RPMI8226 (cell line): ENCODE data around the gene FBXL17.

Experiments used
- DNase-seq: peaks from one replicate; pipeline ENCODE4 v3.0.0-alpha.2; 2015

Gene FBXL17

DNA sequence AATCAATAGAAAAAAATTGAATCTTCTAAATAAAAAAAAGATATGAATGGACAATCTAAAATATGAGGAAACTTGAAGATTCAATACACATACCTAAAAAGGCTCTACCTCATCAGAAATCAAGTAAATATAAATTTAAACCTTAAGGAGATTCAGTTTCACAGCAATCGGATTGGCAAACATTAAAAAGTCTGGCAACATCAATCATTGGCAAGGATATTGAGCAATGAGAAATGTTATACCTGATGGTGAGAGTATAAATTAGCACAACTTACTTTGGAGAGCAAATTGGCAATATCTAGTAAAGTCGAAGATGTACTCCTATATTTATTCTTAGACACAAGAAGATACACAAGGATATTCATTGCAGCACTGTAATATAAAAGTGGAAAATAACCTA lies 436.8 kb downstream of the FBXL17 start:
- no peak for DNase-seq

DNA sequence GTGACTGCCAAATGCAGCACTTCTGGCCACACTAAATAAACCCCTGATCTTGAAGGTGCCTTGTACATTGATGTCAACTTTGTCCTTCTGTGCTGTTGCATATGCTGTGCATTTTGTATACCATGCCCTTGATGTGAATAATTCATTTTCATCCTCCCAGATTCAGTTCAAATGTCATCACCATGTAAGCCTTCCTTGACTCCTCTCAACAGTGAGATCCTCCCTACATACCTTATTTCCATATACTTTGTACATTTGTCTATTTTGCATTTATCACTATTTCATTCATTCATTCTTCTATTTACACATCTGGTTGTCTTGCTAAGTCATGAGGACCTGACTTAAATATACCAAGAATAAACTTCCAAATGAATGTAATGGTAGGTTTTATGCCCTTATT lies 438.0 kb downstream of the FBXL17 start:
- DNase-seq, result no peak

DNA sequence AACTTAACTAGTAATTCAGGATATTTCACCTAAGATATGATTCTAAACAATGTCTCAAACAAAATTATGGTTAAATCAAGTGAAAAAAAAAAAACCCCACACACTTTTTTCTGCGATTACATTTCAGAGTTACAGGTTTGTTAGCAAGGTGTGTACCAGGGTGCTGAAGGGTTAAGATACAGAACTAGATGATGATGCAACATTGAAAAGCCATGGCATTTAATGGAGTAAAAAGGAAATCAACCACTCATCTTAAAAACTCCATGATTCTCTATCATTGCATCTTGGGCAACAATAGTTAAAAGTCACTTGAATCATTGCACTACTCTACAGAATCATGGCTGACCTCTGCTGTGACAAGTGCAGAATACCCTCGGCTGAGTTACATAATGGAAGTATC lies 440.9 kb downstream of the FBXL17 start:
- DNase-seq, result no peak

DNA sequence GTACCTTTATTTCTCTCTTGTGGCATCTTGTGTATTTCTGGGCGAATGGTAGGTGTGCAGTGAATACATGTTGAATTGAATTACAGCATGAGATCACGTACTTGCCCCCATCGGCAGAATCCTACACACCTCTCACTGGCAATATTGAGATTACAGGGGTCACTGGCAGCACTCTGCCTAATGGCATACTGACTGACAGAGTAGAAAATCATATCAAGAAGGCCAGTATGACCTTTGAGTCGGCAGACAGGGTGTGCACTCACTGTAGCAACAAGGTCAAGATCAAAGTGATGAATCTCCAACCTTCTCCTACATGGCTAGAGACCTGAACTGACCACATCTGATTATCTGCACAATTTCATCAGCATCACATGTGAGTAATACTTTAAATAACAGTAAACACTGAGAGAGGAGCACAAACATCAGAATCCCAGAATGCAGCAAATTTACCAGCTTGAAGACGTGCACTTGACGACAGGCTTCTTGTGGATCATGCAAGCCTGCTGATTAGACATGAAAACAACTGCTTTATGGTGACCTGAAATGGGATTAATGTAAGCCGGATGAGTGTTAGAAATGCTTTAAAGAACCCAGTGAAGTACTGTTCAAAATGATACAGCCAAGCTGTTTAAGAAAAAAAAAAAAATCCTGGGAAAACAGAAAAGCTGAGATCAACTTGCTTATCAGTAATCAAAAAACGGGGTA lies 444.1 kb downstream of the FBXL17 start:
- DNase-seq, result no peak

DNA sequence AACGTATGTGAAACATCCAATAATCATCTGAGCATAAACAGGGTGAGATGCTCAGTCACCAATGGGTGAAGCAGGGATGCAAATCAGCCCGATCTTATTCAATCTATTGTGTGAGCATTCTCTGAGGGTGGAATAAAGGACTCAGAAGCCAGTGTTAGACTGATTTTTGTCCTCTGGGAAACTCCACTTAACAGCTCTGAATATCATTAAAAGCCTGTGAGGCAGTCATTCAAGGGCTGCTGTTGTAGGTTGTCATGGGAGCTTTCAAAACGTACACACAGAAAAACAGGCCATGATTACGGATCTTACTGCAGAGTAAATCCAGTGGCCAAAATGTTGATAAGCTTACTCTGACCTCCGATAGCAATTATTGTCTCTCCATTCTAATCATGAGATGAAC lies 444.7 kb downstream of the FBXL17 start:
- no peak for DNase-seq

DNA sequence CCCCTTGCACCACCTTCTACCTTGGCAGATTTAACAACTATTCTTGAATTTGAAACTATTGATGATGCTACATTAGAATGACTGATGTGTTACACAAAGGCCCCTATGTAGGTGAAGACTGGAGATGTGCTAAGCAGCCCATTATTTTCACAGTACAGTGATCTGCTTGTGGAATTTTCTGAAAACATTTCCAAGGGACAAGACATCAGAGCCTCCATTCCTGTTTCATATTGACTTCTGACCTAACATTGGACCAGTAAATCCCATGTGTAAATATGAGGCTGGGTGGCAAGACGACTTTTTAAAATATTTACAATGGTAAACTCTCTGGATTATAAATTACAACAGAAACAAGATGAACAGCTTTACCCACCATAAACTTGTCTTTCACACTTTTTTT lies 445.4 kb downstream of the FBXL17 start:
- no peak for DNase-seq

DNA sequence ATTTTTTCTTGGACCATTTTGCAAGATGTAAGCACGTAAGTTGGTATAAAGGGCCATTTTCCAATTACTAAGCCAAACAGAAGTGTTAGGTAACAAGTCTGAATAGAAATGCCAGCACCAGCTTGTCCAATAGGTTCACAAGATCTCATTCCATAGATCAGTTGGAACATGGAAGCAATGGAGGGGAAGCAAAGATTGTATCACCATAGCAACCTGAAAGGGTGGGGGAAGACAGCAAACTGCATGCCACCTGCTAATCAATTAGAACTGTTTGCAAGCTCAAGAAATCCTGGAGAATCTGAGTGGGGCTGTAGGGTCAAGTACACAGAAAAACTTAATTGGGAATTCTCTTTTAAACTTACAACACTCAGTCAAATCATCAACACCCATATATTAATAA lies 446.3 kb downstream of the FBXL17 start:
- no peak for DNase-seq

DNA sequence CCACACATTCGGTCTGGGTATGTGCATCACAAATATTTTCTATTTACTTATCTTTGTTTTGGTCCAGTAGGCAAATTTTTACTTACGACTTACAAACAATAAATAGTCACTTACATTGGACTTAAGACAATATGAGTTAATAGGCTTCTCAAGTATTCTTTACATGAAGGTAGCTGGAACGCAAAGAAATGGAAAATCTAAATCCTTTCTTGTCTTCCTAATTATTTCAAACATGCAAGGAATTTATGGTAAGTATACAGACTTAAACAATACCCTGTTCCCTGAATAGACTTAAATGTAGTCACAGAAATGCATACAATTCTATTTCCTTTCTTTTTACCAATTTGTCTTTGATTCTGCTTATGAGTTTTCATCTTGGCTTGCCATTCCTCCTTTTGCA lies 448.6 kb downstream of the FBXL17 start:
- no peak for DNase-seq

DNA sequence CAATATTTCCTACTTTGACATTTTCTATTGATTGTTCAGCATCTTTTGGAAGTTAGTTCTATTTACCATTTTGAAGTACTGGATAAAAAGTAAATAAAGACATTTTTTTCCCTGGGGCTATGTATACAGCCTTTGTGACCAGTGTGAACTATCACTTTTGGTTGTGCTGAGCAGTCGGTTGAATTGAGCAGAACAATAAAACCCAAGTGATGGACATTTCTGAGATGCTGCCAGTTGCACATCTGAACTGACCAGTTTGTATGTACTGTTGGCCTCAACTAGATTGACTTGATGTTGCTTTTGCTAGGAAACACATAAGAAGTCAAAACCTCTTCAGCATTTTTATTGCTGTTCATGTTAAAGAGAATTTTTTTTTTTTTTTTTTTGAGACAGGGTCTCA lies 451.0 kb downstream of the FBXL17 start:
- DNase-seq, result no peak

DNA sequence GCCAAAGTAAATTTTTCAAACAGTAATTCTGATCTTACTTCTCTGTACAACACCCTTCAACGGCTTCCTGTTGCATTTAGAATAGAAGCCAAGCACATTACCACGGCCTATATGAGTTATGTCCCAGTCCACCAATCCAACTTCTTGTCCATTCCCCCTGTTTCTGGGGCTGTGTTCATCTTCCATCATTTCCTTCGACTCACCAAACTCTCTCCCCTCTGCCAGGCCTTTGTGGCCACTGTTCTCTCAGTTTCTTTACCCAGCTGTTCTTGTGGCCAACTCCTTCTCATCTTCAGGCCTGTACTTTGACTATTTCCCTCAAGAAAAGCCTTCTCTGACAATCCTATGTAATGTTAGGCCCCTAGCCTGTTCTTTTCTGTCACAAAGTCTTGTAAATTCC lies 451.8 kb downstream of the FBXL17 start:
- no peak for DNase-seq

DNA sequence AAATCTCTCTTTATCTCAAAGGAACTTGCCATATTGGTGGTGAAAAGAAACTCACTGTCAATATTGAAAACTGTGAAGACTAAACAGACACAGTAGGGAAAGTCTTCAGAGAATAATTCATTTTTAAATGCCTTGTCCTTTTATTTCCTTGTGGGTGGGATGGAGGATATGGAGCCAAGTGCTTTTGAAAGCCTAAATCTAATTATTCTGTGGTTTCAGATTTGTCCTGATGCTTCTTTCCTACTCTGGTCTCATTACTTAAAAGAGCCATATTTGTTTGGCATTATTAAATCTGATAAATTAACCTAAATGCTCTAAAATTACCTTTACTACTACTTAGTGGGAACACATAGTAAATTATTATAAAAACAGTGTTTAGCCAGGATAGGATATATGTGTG lies 452.8 kb downstream of the FBXL17 start:
- DNase-seq, result no peak

DNA sequence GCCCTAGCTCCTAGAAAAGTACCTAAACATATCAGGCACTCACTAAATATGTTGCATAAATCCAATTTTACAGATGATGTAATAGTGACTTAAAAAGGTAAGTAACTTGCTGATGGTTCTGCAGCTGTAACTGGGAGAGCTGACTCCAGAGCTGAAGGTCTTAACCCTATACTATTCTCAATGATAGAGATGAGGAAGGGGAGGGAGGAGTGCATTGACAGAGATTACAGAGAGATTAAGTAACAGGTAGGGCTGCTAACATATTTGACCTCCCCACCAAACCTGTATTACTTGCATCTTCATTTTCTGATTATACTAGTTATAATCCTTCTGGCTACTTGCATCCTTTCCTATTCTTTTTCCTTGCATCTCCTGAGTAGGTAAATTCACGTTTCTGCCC lies 455.8 kb downstream of the FBXL17 start:
- no peak for DNase-seq

DNA sequence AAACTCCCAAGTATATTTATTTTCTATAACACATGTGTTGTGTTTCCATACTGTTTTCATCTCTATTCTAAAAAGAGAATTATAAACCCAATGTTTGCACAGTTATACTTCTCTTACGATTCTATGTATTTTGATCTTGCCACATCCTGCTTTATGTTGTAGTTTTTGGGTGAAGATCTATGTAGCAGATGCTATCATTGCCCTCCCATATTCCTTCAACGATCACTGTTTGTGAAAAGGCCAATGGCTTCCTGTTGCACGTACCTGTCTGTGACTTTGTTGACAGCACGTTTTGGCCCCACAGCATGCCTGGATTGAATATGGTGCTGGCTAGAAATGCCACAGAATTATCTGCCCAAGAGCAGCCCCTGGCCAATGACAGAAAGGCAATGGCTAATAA lies 456.7 kb downstream of the FBXL17 start:
- no peak for DNase-seq

DNA sequence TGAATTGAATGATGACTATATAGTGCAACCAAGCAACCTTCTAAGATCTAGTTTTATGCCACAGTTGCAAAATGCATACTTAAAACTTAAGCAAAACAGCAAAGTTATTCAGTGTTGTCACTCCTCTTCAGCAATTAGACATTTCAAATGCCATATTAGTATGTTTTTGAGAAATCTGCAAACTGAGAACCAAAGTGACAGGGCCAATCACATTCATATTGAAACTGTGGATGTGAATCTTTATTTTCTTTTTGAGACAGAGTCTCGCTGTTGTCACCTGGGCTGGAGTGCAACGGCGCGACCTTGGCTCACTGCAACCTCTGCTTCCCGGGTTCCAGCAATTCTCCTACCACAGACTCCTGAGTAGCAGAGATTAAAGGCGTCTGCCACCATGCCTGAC lies 461.9 kb downstream of the FBXL17 start:
- no peak for DNase-seq

DNA sequence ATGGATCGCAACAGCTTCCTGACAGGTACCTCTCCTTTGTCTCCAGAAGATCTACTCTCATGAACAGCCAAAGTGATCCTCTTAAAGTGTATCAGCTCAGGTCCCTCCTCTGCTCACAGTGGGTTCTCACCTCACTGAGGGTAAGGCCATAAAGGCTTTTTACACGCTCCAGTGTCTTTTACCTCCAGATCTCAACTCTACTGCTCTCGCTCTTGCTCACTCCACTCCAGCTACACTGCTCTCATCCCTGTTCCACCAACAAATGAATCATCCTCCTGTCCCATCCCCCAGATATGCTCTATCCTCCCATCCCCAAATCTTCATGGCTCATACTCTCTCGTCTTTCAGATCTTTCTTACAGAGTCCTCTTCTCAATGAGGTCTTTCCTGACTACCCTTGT lies 462.5 kb downstream of the FBXL17 start:
- DNase-seq, result no peak

DNA sequence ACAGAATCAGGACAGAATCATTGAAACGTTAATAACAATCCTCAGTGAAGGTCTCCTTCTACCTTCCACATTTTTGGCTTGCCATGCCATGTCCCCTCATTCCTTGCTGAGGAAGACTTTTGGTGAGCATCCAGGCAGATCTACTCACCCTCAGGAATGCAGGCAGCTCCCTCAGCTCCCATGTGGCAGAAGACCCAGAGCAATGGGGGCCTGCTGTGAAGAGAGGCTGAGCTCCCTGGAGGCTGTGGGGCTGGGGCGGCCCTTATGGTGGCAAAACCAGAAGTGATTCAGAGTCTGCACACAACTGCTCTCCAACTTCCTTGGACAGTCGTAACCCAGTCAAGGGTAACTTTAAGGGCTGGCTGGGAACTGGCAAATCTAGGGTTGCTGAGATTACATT lies 463.9 kb downstream of the FBXL17 start:
- no peak for DNase-seq

DNA sequence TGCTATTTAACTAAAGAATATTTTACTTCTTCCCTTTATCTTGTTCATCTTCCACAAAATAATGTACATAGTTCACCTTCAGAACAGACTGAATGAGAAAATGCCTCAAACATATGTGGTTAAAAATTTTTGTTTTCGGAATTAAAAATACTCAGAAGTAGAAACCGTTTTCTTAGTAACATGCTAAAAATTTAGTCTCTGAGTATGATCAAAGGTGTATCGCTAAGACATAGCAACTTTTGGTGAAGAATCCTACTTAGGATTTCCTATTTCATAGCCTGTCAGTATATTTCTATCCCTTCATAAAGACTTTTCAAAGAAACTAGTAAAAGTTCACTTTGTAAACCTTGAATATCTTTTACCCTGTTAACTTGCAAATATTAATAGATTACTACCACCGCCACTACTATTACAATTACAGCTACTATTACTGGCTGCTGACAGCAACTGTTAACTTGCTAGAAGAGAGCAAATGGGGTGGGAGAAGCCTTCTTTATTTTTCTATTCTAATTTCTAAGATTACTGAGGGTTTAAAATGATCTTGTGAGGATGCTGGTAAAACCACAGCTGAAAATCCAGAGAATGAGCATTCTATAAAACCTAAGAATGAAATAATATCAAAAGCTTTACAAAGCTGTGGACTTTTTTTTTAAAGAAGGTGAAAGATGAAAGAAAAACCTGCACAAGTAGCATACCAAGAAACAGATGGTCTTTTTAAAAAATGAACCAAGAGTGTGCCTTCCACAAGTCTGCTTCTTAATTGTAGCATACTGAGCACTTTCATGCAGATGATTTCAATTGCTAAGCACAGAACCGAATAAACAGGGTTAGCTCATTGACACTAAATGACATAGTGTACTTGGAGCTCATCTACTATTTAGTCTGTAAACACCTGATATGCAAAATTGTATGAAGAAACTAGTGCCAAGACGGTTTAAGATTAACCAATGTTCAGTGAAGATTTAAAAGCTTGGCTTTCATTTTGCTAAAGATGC lies 464.9 kb downstream of the FBXL17 start:
- no peak for DNase-seq

DNA sequence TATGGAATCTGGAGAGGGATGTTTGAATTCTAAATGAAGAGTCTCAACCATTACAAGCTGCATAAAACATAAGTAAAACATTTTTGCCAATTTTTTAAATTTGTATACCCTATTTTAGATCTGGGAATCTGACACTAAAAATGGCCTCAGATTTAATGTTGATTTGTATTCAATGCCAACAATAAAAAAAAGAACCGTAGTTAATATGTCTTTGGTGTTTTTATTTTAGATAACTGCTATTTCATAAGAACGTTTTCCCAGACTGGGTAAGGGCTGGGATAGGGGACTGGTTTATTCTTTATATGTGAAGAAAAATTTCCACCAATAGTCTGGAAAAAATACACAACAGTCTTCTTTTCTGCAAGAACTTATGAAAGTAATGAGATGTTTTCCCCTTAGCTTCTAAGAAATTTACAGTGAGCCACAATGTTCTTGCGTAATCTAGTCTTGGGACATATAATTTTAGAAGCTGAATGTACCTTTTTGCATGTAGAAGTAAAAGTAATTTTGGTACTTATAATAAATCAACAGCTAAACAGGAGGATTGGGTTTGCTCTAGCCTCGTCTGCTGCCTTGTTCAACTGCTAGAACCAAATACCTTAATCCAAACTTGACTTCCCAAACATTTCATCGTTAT lies 466.6 kb downstream of the FBXL17 start:
- DNase-seq, result no peak

DNA sequence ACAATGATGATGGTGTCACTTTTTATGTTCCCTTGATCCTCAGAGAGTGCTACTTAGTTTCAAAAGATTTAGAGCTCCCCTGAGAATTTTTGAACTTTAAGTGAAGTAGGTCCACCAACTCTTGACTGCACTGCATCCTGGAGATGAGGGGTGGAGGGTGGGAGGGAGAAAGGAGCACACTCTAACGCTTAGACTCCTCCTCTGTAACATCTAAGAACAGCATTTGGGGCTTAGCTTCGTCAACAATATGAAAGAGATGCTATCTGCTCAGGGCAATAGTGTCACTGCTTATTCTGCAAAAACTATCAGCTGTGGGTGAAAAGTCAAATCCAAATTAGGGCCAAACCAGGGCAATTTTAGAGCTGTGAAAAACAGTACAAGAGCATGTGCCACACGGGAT lies 468.4 kb downstream of the FBXL17 start:
- DNase-seq, result no peak

DNA sequence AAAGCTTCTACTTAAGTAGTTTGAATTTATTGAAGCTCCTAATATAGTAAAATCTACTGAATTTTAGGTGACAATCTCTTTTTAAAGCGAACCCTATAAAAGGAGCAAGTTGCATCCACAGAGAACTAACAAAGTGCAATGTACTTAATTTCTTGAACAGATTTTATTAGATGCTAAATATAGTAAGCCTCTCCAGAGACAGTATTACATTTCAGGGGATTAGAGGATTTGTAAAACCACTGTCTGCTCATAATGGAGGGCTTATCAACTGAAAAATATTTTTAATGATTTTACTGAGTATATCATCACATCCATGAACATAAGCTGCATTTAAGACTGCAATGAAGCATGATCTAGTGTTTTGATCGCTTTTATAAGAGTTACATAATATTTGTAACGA lies 481.2 kb downstream of the FBXL17 start:
- no peak for DNase-seq

DNA sequence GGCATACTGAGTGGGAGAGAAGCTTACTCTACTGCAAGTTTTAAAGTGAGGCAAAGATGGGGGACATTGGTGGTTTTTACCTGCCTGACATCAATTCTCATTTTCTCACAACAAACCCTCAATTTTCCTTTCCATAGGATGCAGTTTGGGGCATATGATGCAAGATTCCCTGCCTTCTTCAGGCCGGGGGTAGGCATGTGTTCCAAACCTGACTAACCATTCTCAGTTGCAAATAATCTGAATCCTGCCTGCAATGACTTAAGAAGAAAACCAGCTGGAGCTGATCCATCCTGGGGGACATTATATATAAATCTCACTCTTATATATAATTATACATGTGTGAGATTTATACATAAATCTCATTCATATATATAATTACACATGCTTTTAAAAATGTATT lies 487.5 kb downstream of the FBXL17 start:
- DNase-seq, result no peak

DNA sequence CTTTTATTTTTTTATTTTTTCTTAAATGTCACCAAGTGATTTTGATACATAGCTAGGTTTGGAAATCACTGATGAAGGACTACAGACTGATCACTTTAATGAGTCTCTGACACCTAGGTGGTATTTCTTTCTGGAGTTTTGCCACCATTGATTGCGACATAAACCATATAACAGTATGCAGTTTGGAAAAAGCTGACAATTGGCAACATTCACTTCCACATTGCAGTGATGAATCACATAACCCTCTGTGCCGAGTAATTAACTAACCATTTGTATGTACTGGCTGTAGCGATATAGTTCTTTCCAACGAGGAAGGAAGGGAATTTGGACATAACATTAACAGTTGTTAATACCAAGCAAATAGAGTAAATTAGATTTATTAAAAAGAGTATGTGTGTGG lies 488.3 kb downstream of the FBXL17 start:
- DNase-seq, result no peak

DNA sequence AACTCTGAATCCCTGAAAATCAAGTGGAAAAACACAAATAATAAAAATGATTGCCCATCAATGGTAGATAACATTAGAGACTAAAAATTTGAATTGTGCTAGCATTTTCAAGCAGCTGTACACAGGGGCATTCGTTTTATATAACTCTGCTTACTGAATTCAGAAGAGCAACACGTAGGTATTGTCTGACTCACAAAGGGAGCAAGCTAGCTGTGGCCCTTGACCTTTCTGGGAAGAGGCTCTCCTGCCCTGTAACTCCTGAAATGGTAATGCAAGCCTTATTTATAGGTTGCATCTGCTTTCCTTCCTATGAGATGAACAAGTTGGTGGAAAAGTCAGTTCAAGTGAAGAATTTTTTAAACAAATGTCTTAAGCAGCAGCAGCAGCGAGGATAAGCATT lies 492.5 kb downstream of the FBXL17 start:
- no peak for DNase-seq

DNA sequence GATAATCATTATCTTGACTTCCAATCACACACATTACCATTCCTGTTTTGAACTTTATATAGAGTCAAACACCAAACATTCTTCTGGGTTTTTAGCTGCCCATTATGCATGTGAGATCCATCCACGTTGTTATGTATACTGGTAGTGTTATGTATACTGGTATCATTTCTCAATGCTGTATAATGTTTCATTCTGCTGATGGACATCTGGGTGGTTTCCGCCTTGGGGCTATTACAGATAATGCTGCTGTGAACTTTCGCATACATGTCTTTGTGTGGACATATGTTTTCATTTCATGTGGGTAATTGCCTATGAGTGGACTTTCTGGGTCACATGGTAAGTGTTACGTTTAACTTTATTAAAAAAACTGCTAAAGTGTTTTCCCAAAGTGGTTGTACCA lies 493.4 kb downstream of the FBXL17 start:
- DNase-seq, result no peak
